OCI-LY7 (cell line): Measurements from ENCODE around the gene NIF3L1. TPM values are rescaled to one million over a fixed set of nuclear protein-coding genes. Genes with fewer than 3 reads are reported as not detected.
A peak's percentile ranks its signal among the peaks of the same experiment; 100 is the strongest.

Source experiments
- BruUV-seq: library from RNA; stranded (reverse); fragments of 400-500 nt; replicated peaks from 2 replicates; lab custom pipeline; 2021; lab: Mats Ljungman, UMichigan
- CTCF ChIA-PET: fragments of 300-600 bp; sonication (Branson Sonifier 250); formaldehyde crosslinking; loops from one replicate; lab custom pipeline; 2022; ENCODE audit warnings: antibody characterized with exemption; ENCODE audit not compliant: unreplicated experiment; lab: Charles Lee
- POLR2A ChIA-PET: fragments of 300-600 bp; sonication (Branson Sonifier 250); formaldehyde crosslinking; loops from one replicate; lab custom pipeline; 2022; ENCODE audit warnings: antibody characterized with exemption; lab: Charles Lee
- DNase-seq: peaks from one replicate; pipeline ENCODE4 v3.0.0-alpha.2; 2015; ENCODE audit warnings: low spot score
- H2AFZ ChIP-seq: fragments of 200-600 bp; sonication (generic), shearing (Covaris generic); 2 replicates; pipeline ENCODE4 v1.6.1; 2014; ENCODE audit warnings: mild to moderate bottlenecking, antibody characterized with exemption, low read length, moderate library complexity
- H3K27ac ChIP-seq: fragments of 200-600 bp; sonication (generic); 2 replicates; pipeline ENCODE4 v1.5.1; 2014; ENCODE audit warnings: mixed run types, low read depth, mild to moderate bottlenecking, moderate library complexity, low read length, inconsistent platforms; ENCODE audit not compliant: poor library complexity, severe bottlenecking
- H3K36me3 ChIP-seq: fragments of 200-600 bp; sonication (generic); 2 replicates; pipeline ENCODE4 v1.6.1; 2014; ENCODE audit warnings: mild to moderate bottlenecking, antibody characterized with exemption, low read length, moderate library complexity, mixed read lengths; ENCODE audit not compliant: insufficient read depth
- H3K4me1 ChIP-seq: fragments of 200-600 bp; sonication (generic); 2 replicates; pipeline ENCODE4 v1.5.1; 2014; ENCODE audit warnings: mild to moderate bottlenecking, low read length; ENCODE audit not compliant: insufficient read depth, poor library complexity, severe bottlenecking
- H3K4me2 ChIP-seq: fragments of 200-600 bp; sonication (generic); 2 replicates; pipeline ENCODE4 v1.6.1; 2014; ENCODE audit warnings: mild to moderate bottlenecking, low read length
- H3K4me3 ChIP-seq: fragments of 200-600 bp; sonication (generic); 2 replicates; pipeline ENCODE4 v1.5.1; 2014; ENCODE audit warnings: mild to moderate bottlenecking, low read depth, low read length; ENCODE audit not compliant: poor library complexity, severe bottlenecking
- H3K79me2 ChIP-seq: fragments of 200-600 bp; sonication (generic); 2 replicates; pipeline ENCODE4 v1.6.1; 2016; ENCODE audit warnings: low read depth, mild to moderate bottlenecking, low read length, moderate library complexity, mixed read lengths; ENCODE audit not compliant: insufficient read depth
- H3K9me2 ChIP-seq: fragments of 200-600 bp; sonication (generic); 2 replicates; pipeline ENCODE4 v1.6.1; 2016; ENCODE audit warnings: mild to moderate bottlenecking, low read length, mixed read lengths; ENCODE audit not compliant: insufficient read depth
- H3K9me3 ChIP-seq: fragments of 200-600 bp; sonication (generic); 2 replicates; pipeline ENCODE4 v1.6.1; 2014; ENCODE audit warnings: mild to moderate bottlenecking, mixed run types, low read length, mixed read lengths
- H4K20me1 ChIP-seq: fragments of 200-600 bp; sonication (generic); 2 replicates; pipeline ENCODE4 v1.6.1; 2014; ENCODE audit warnings: mild to moderate bottlenecking, antibody characterized with exemption, low read length, moderate library complexity, mixed read lengths; ENCODE audit not compliant: insufficient read depth
- CTCF ChIP-seq: fragments of 200-600 bp; sonication (generic); conservative IDR thresholded peaks from 2 replicates; pipeline ENCODE4 v1.5.1; 2014; ENCODE audit warnings: mild to moderate bottlenecking, antibody characterized with exemption, low read length, moderate library complexity, mixed read lengths
- EZH2phosphoT487 ChIP-seq: fragments of 200-600 bp; sonication (generic); IDR thresholded peaks from 2 replicates; pipeline ENCODE4 v1.6.1; 2018; ENCODE audit warnings: low read depth, borderline replicate concordance, mild to moderate bottlenecking, mixed run types, antibody characterized with exemption, low read length, moderate library complexity, mixed read lengths
- intact Hi-C: fragments of 100-400 bp; cut with micrococcal nuclease; formaldehyde crosslinking; loops from one replicate; pipeline ENCODE4 v1.10.0; 2022; ENCODE audit not compliant: unreplicated experiment
- total RNA-seq, 2 experiments: library from RNA; depleted of rRNA in 1 of 2; stranded (reverse); fragments of >200 nt in 1 of 2; shearing (Covaris generic) in 1 of 2; gene quantifications; 2 replicates each; pipeline ENCODE4 v1.2.3, GENCODE V29; 2014 to 2022

Gene NIF3L1
- total RNA-seq, 2 experiments from 2014 or later, result 60.4 to 68.4 TPM

GRCh38 chr2:200864176-200865034, 24.8 kb upstream of the NIF3L1 start, which contains the start of gene CLK1:
TSS of gene CLK1 (minus strand) at chr2:200864658. CDS start at chr2:200861862, 2,796 bp downstream.
- no TSS peak for BruUV-seq
- Histone ChIP-seq H2AFZ (peak within 1 kb of the TSS; percentile 86), H3K4me2 (peak within 1 kb of the TSS; percentile 88), H3K4me1 (peaks cover 30% of the 10 kb centered on the region), H3K4me3 (peak within 1 kb of the TSS; percentile 82), H3K9me2 (no peaks in the 10 kb centered on the region), H3K36me3 (peaks cover 45% of the 10 kb centered on the region), H3K9me3 (no peaks in the 10 kb centered on the region), H3K27ac (peak within 1 kb of the TSS; percentile 89), H3K79me2 (peaks cover 46% of the 10 kb centered on the region), H4K20me1 (peaks cover 27% of the 10 kb centered on the region; the same call in 1 of the 2 replicates)
- DNase-seq, result peak; percentile 94
- TF ChIP-seq EZH2phosphoT487 (no peak), CTCF (no peak)
- POLR2A ChIA-PET, result interaction anchor here (0.6 to 2.6 kb wide), 16 partner anchors 11 to 1674 kb away, joined by 3 to 22 read pairs (median 4); partner anchors contain the start of genes NIF3L1 and PPIL3
- CTCF ChIA-PET, result no interaction called here
- intact Hi-C loops, result loop anchor here (1.0 kb wide), 1 partner anchor 25 kb away; the partner anchor contains the start of genes NIF3L1 and PPIL3

- H4K20me1 ChIP-seq, result no peaks in the 10 kb centered on the region
- ChIA-PET CTCF (no interaction called here), POLR2A (interaction anchor here (0.9 to 1.5 kb wide), 3 partner anchors 9 to 24 kb away, joined by 3 to 10 read pairs (median 4); no protein-coding TSS in a partner anchor)
- peaks cover under 1% of the 10 kb centered on the region; the same call in 1 of the 2 replicates for H3K79me2 ChIP-seq
- TF ChIP-seq CTCF (no peak), EZH2phosphoT487 (no peak)
- peaks cover 15% of the 10 kb centered on the region for H3K4me1 ChIP-seq
- H3K36me3 ChIP-seq, result peaks cover 45% of the 10 kb centered on the region
- no peak for DNase-seq
- no peak overlapping the region for H3K27ac ChIP-seq
- no peaks in the 10 kb centered on the region for H3K9me2 ChIP-seq
- intact Hi-C loops, result no loop called here
- H2AFZ ChIP-seq, result no peak overlapping the region
- H3K4me2 ChIP-seq, result no peak overlapping the region
- no TSS peak for BruUV-seq
- no peak overlapping the region for H3K4me3 ChIP-seq
- no peaks in the 10 kb centered on the region for H3K9me3 ChIP-seq
These were observed 20.2 kb upstream of the NIF3L1 start for GRCh38 chr2:200869014-200869413.
